GM12878 (cell line): Measurements from ENCODE around the gene SQOR. TPM values are rescaled to one million over a fixed set of nuclear protein-coding genes. Genes with fewer than 3 reads are reported as not detected.

ENCODE experiments used
- BACH1 ChIP-seq: fragments of 450-650 bp; IDR thresholded peaks from 2 replicates; pipeline ENCODE4 v1.6.1; 2017; ENCODE audit warnings: mild to moderate bottlenecking, borderline replicate concordance
- CBFB ChIP-seq: IDR thresholded peaks from 2 replicates; pipeline ENCODE4 v1.6.1; 2016; ENCODE audit warnings: antibody characterized with exemption, low read depth
- EED ChIP-seq: sonication (generic); IDR thresholded peaks from 2 replicates; pipeline ENCODE4 v1.6.1; 2016; ENCODE audit warnings: antibody characterized with exemption, low read depth
- EP300 ChIP-seq, 2 experiments: fragments of 150-350 bp in 1 of 2; IDR thresholded peaks; 2 replicates each; pipeline ENCODE4 v1.6.1; 2011 to 2012; ENCODE audit warnings: low read depth in 2 of 2, low read length in 2 of 2, borderline replicate concordance in 1 of 2, improper control_type of control experiment in 1 of 2, inconsistent platforms in 1 of 2; ENCODE audit not compliant: control insufficient read depth in 1 of 2
- FOXM1 ChIP-seq: IDR thresholded peaks from 2 replicates; pipeline ENCODE4 v1.6.1; 2012; ENCODE audit warnings: low read depth, mild to moderate bottlenecking, inconsistent platforms, low read length, moderate library complexity
- GATAD2B ChIP-seq: fragments of 450-650 bp; conservative IDR thresholded peaks from 2 replicates; pipeline ENCODE4 v1.6.1; 2017; ENCODE audit warnings: low read depth, mild to moderate bottlenecking, moderate library complexity
- HCFC1 ChIP-seq: fragments of 150-350 bp; IDR thresholded peaks from 2 replicates; pipeline ENCODE4 v1.6.1; 2014; ENCODE audit warnings: low read length
- IKZF1 ChIP-seq: fragments of 450-650 bp; conservative IDR thresholded peaks from 2 replicates; pipeline ENCODE4 v1.6.1; 2017; ENCODE audit warnings: antibody characterized with exemption, mild to moderate bottlenecking
- MEF2B ChIP-seq: fragments of 450-650 bp; IDR thresholded peaks from 2 replicates; pipeline ENCODE4 v1.6.1; 2018; ENCODE audit warnings: mild to moderate bottlenecking, moderate library complexity; ENCODE audit not compliant: partially characterized antibody, poor library complexity, severe bottlenecking
- SMAD5 ChIP-seq: IDR thresholded peaks from 2 replicates; pipeline ENCODE4 v1.6.1; 2016; ENCODE audit warnings: antibody characterized with exemption, low read depth
- SP1 ChIP-seq: IDR thresholded peaks from one replicate; pipeline ENCODE4 v1.6.1; 2011; ENCODE audit warnings: low read depth, low read length
- STAT1 ChIP-seq: fragments of 450-650 bp; conservative IDR thresholded peaks from 2 replicates; pipeline ENCODE4 v1.6.1; 2014; ENCODE audit warnings: antibody characterized with exemption, mild to moderate bottlenecking
- TBL1XR1 ChIP-seq: IDR thresholded peaks from 2 replicates; pipeline ENCODE4 v1.6.1; 2012; ENCODE audit warnings: low read depth, low read length, improper control_type of control experiment
- TCF12 ChIP-seq: IDR thresholded peaks from 2 replicates; pipeline ENCODE4 v1.6.1; 2011; ENCODE audit warnings: low read depth, mild to moderate bottlenecking, low read length
- YBX1 ChIP-seq: fragments of 450-650 bp; IDR thresholded peaks from 2 replicates; pipeline ENCODE4 v1.6.1; 2016; ENCODE audit warnings: antibody characterized with exemption
- ZNF207 ChIP-seq: fragments of 450-650 bp; IDR thresholded peaks from 2 replicates; pipeline ENCODE4 v1.6.1; 2014; ENCODE audit warnings: antibody characterized with exemption, mild to moderate bottlenecking, borderline replicate concordance
- ZNF384 ChIP-seq: IDR thresholded peaks from 2 replicates; pipeline ENCODE4 v1.6.1; 2012; ENCODE audit warnings: low read depth, mild to moderate bottlenecking, low read length, improper control_type of control experiment, borderline replicate concordance
- polyA plus RNA-seq, 11 experiments: library from polyadenylated mRNA; depleted of rRNA in 4 of 11; unstranded in 6 of 11; stranded (reverse) in 5 of 11; fragments of >200 nt; fragmentation: Nextera tagmentation in 4 of 11; fragmentation: Illumina TruSeq in 1 of 11; extraction: Ambion mirVana in 4 of 11; extraction: Trizol in 1 of 11; gene quantifications; 1 replicate in 1 of 11; 2 replicates in 10 of 11; pipeline versions ENCODE4 v1.2.1 to v1.2.3, GENCODE V29; 2011 to 2016; ENCODE audit warnings: inconsistent platforms in 2 of 11, missing spikeins in 2 of 11, low read depth in 1 of 11
- total RNA-seq, 4 experiments: library from RNA; depleted of rRNA in 3 of 4; stranded (reverse); fragments of >200 nt in 3 of 4; fragmentation: Illumina TruSeq in 1 of 4; extraction: Trizol in 1 of 4; gene quantifications; 2 replicates each; pipeline versions ENCODE4 v1.2.1 to v1.2.3, GENCODE V29; 2013 to 2021
- TF ChIP-seq, protein P1 (sequence below): IDR thresholded peaks from 2 replicates; pipeline ENCODE4 v1.6.1; 2012; ENCODE audit warnings: low read depth, low read length, improper control_type of control experiment
- TF ChIP-seq, protein P2 (sequence below): fragments of 450-650 bp; IDR thresholded peaks from 2 replicates; pipeline ENCODE4 v1.6.1; 2017; ENCODE audit warnings: borderline replicate concordance
- TF ChIP-seq, protein P3 (sequence below): IDR thresholded peaks from 2 replicates; pipeline ENCODE4 v1.6.1; 2011; ENCODE audit warnings: low read depth, low read length, improper control_type of control experiment, borderline replicate concordance
- TF ChIP-seq, protein P4 (sequence below): IDR thresholded peaks from 2 replicates; pipeline ENCODE4 v1.6.1; 2011; ENCODE audit warnings: borderline replicate concordance, low read depth, mild to moderate bottlenecking, moderate library complexity, low read length; ENCODE audit not compliant: insufficient read depth, poor library complexity, severe bottlenecking
- TF ChIP-seq, protein P5 (sequence below): IDR thresholded peaks from 2 replicates; pipeline ENCODE4 v1.6.1; 2012; ENCODE audit warnings: mild to moderate bottlenecking, low read depth, low read length

Gene SQOR
- total and polyA plus RNA-seq, 10 of the 15 experiments (the other 5 are each of a cell fraction or from before 2014, with no cell fraction given), result 14.5 to 74.7 (median 44.2) TPM

DNA sequence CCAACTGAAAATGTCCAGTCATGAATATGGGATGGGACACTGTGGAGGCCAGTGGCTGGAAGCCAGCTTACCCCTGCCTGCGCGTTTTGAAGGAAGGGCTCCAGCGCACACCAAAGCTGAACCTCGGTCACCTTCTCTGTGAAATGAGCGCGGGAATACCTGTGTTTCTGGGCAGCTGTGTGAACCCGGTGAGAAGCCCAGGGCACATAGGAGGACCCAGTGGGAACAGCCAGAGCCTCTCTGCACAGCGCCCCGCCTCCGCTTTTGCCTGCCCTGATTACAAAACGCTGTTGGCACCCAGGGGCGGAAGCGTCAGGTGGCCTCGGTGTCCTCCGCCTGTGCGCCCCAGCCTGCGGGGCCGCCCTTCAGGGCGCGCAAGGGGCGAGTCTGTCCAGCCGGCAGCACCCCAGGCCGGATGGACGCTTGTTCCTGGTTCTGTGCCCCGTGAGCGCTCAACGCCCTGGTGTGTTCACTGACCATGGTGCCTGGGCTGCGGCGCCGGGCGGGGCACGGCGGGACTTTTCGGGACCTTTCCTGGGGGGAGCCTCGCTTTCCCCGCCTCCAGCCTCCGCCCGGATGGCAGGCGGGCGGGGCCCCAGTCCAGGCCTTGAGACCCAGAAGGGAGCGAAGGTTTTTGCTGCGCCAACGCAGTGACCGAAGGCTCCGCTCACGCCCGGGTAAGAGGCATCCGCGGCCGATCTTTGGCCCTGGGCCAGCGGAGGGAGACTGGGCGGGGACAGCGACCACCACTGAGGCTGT lies at the start of gene SQOR (continued):
- TF ChIP-seq, protein P1, sequence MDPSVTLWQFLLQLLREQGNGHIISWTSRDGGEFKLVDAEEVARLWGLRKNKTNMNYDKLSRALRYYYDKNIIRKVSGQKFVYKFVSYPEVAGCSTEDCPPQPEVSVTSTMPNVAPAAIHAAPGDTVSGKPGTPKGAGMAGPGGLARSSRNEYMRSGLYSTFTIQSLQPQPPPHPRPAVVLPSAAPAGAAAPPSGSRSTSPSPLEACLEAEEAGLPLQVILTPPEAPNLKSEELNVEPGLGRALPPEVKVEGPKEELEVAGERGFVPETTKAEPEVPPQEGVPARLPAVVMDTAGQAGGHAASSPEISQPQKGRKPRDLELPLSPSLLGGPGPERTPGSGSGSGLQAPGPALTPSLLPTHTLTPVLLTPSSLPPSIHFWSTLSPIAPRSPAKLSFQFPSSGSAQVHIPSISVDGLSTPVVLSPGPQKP, result no peak
- TF ChIP-seq EED (no peak; the same call in 1 of the 2 replicates), IKZF1 (peak; percentile 90), STAT1 (no peak), HCFC1 (no peak), MEF2B (no peak), GATAD2B (peak; percentile 92), FOXM1 (no peak), ZNF384 (no peak), SMAD5 (no peak), EP300 (IDR thresholded peaks at IDR 0.05; ENCODE audit: borderline replicate concordance in 1 of 2, control insufficient read depth in 1 of 2, low read depth in 2 of 2, low read length in 2 of 2) (0 out of 4 replicates have a peak, but pooled peaks of 1 of the 2 experiments have one; percentile 8), CBFB (no peak), ZNF207 (no peak), BACH1 (no peak), SP1 (no peak), TCF12 (peak; percentile 2; the same call in 1 of the 2 replicates), YBX1 (no peak), TBL1XR1 (no peak)
- TF ChIP-seq, protein P2, sequence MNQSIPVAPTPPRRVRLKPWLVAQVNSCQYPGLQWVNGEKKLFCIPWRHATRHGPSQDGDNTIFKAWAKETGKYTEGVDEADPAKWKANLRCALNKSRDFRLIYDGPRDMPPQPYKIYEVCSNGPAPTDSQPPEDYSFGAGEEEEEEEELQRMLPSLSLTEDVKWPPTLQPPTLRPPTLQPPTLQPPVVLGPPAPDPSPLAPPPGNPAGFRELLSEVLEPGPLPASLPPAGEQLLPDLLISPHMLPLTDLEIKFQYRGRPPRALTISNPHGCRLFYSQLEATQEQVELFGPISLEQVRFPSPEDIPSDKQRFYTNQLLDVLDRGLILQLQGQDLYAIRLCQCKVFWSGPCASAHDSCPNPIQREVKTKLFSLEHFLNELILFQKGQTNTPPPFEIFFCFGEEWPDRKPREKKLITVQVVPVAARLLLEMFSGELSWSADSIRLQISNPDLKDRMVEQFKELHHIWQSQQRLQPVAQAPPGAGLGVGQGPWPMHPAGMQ, result no peak
- TF ChIP-seq, protein P3, sequence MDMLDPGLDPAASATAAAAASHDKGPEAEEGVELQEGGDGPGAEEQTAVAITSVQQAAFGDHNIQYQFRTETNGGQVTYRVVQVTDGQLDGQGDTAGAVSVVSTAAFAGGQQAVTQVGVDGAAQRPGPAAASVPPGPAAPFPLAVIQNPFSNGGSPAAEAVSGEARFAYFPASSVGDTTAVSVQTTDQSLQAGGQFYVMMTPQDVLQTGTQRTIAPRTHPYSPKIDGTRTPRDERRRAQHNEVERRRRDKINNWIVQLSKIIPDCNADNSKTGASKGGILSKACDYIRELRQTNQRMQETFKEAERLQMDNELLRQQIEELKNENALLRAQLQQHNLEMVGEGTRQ, result no peak
- TF ChIP-seq, protein P4, sequence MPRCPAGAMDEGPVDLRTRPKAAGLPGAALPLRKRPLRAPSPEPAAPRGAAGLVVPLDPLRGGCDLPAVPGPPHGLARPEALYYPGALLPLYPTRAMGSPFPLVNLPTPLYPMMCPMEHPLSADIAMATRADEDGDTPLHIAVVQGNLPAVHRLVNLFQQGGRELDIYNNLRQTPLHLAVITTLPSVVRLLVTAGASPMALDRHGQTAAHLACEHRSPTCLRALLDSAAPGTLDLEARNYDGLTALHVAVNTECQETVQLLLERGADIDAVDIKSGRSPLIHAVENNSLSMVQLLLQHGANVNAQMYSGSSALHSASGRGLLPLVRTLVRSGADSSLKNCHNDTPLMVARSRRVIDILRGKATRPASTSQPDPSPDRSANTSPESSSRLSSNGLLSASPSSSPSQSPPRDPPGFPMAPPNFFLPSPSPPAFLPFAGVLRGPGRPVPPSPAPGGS, result no peak
- TF ChIP-seq, protein P5, sequence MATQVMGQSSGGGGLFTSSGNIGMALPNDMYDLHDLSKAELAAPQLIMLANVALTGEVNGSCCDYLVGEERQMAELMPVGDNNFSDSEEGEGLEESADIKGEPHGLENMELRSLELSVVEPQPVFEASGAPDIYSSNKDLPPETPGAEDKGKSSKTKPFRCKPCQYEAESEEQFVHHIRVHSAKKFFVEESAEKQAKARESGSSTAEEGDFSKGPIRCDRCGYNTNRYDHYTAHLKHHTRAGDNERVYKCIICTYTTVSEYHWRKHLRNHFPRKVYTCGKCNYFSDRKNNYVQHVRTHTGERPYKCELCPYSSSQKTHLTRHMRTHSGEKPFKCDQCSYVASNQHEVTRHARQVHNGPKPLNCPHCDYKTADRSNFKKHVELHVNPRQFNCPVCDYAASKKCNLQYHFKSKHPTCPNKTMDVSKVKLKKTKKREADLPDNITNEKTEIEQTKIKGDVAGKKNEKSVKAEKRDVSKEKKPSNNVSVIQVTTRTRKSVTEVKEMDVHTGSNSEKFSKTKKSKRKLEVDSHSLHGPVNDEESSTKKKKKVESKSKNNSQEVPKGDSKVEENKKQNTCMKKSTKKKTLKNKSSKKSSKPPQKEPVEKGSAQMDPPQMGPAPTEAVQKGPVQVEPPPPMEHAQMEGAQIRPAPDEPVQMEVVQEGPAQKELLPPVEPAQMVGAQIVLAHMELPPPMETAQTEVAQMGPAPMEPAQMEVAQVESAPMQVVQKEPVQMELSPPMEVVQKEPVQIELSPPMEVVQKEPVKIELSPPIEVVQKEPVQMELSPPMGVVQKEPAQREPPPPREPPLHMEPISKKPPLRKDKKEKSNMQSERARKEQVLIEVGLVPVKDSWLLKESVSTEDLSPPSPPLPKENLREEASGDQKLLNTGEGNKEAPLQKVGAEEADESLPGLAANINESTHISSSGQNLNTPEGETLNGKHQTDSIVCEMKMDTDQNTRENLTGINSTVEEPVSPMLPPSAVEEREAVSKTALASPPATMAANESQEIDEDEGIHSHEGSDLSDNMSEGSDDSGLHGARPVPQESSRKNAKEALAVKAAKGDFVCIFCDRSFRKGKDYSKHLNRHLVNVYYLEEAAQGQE, result peak; percentile 16; the same call in 1 of the 2 replicates
